AG04450 (cell line): Measurements from ENCODE around the gene ETFA. TPM values are rescaled to one million over a fixed set of nuclear protein-coding genes. Genes with fewer than 3 reads are reported as not detected.

ENCODE experiments used
- CTCF ChIA-PET: fragments of 300-600, 350-600 bp; formaldehyde crosslinking; extraction: SDS; loops from one replicate; lab custom pipeline; 2022; ENCODE audit warnings: antibody characterized with exemption, inconsistent platforms; lab: Charles Lee
- POLR2A ChIA-PET: fragments of 350-600 bp; formaldehyde crosslinking; extraction: SDS; loops from one replicate; lab custom pipeline; 2021; ENCODE audit warnings: antibody characterized with exemption, inconsistent platforms; lab: Yijun Ruan, JAX
- DNase-seq: peaks from one replicate; pipeline ENCODE4 v3.0.0-alpha.2; 2011; ENCODE audit warnings: low read depth, low spot score
- H3K27ac ChIP-seq: one replicate; pipeline ENCODE4 v1.5.1; 2012; ENCODE audit warnings: low read depth, low read length, control low read depth
- H3K27me3 ChIP-seq: one replicate; pipeline ENCODE4 v1.6.0; 2012; ENCODE audit warnings: low read length; ENCODE audit not compliant: control insufficient read depth, insufficient read depth
- H3K4me3 ChIP-seq: 2 replicates; pipeline ENCODE4 v1.5.1; 2011; ENCODE audit warnings: mild to moderate bottlenecking, low read depth, low read length, control low read depth
- H3K9me3 ChIP-seq: 2 replicates; pipeline ENCODE4 v1.5.1; 2012; ENCODE audit warnings: low read length; ENCODE audit not compliant: control insufficient read depth, insufficient read depth
- polyA plus RNA-seq: library from polyadenylated mRNA; depleted of rRNA; stranded (reverse); fragments of >200 nt; gene quantifications from 2 replicates; pipeline ENCODE4 v1.2.3, GENCODE V29; 2011
- TF ChIP-seq, protein P1 (sequence below): IDR thresholded peaks from 2 replicates; pipeline ENCODE4 v1.5.1; 2011; ENCODE audit warnings: low read depth, low read length, control low read depth, inconsistent platforms

Gene ETFA
- polyA plus RNA-seq, 1 experiment: 208 TPM

DNA sequence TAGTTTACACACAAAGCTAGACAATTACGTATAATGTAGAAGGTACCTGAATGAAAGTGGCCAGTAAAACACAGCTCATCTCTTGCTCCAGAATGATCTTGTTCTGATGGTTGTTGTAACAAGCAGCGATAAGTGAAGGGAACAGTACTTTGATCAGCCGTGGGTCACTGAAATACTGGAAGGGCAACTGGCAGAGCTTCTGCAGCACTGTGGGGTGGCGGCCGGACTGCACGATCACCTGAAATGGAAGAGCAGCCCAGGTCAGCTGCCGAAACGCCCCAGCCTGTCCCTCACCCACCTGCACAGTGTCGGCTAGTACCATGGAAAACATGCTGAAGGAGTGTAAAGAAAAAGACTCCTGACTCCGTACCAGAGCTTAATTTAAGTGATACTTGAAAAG, 42.6 kb upstream of the ETFA start:
- ChIA-PET CTCF (no interaction called here), POLR2A (no interaction called here)
- TF ChIP-seq, protein P1, sequence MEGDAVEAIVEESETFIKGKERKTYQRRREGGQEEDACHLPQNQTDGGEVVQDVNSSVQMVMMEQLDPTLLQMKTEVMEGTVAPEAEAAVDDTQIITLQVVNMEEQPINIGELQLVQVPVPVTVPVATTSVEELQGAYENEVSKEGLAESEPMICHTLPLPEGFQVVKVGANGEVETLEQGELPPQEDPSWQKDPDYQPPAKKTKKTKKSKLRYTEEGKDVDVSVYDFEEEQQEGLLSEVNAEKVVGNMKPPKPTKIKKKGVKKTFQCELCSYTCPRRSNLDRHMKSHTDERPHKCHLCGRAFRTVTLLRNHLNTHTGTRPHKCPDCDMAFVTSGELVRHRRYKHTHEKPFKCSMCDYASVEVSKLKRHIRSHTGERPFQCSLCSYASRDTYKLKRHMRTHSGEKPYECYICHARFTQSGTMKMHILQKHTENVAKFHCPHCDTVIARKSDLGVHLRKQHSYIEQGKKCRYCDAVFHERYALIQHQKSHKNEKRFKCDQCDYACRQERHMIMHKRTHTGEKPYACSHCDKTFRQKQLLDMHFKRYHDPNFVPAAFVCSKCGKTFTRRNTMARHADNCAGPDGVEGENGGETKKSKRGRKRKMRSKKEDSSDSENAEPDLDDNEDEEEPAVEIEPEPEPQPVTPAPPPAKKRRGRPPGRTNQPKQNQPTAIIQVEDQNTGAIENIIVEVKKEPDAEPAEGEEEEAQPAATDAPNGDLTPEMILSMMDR: no peak
- no peak for DNase-seq
- H3K4me3 ChIP-seq: no peak overlapping the region
- H3K27ac ChIP-seq: no peak overlapping the region
- H3K27me3 ChIP-seq: no peaks in the 10 kb centered on the region
- no peaks in the 10 kb centered on the region for H3K9me3 ChIP-seq

DNA sequence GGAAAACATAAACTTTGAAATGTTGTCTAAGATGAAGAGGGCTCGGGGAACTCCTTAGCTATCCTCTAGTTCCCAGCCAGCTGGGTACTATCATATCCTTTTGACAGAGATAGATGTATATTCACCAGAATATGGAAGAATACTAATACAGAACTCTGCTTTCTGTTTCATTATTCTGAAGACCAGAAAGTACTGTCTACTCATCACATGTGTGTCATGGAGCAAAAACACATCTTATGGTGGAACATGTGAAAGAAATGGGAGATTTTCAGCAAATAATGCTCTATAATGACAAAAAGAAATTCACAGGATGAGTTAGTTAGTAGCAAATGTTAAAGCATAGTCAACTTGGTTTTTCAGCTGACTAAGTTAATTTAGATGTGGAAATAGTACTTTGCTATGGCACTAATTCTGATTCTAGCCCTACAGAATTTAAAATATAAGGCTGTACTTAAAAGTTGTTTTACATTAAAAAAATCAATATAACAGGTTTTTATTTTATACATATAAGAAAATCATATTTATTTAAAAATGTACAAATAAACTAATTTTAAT, 41.8 kb upstream of the ETFA start:
- POLR2A ChIA-PET: no interaction called here
- CTCF ChIA-PET: no interaction called here
- Histone ChIP-seq H3K27me3 (no peaks in the 10 kb centered on the region), H3K9me3 (no peaks in the 10 kb centered on the region), H3K4me3 (no peak overlapping the region), H3K27ac (no peak overlapping the region)
- DNase-seq: no peak
- TF ChIP-seq, protein P1: no peak

DNA sequence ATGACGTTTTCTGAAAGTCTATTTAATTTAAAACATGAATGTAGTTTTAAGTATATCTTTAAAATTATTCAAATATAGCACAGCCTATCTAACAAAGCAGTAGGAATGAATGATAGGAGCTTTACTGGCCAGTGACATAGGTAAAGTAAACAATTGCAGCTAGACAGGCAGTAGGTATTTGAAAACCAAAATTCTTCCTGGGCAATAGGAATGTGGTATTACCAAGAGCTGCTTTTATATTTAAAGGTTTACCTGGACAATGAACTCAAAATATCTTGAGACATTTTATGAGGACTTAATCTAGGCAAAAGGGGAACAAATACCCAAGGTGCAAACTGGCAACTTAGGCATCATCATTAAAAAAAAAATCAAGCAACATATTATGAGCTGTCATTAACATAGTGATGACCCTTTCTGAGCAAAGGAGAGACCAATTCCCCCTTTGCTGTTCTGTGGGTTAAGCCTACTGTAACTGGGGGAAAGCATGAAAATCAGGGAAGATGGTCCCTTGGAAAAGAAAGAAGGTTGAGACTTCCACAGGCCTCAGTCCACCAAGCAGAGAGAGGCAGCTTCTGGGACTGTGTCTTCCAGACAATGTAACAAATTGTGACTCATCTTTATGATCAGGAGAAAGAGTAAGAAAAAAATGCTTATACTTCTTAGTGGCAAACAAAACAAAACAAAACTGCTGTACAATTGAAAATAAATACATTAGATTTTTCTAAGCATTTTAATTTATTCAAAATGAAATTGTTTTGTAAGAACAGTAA, 38.2 kb upstream of the ETFA start:
- Histone ChIP-seq H3K9me3 (no peaks in the 10 kb centered on the region; the same call in 1 of the 2 replicates), H3K27ac (no peak overlapping the region), H3K27me3 (peaks cover 17% of the 10 kb centered on the region), H3K4me3 (no peak overlapping the region)
- ChIA-PET POLR2A (interaction anchor here (0.6 kb wide), 1 partner anchor 171 kb away, joined by 5 read pairs; no protein-coding TSS in a partner anchor), CTCF (interaction anchor here (0.8 kb wide), 1 partner anchor 9 kb away, joined by 3 read pairs; no protein-coding TSS in a partner anchor)
- DNase-seq: no peak
- TF ChIP-seq, protein P1: no peak

DNA sequence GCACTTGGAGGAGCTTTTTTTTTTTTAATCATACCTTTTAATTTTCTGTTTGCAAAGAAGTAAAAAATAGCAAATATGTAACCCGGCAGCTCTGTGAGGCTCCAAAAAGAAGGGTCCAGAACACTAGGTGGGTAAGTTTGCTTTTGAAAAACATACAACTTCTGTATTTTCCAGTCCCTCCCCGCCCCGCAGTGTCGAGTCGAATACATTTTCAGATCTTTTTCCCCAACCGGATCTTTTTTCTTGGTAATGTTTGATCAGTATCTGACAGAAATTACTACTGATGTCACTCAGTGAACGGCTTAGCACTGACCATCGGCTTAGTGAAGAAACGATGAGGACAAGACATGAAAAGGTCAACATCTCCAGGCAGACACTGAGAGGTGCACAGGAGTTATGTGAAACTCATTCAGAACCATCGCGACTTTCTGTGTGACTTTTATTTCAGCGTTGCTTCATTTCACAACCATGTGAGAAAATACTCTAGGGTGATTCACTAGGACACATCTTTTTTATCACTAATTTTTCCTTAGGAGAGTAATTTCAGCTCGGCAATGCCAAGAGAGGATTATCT, 36.3 kb upstream of the ETFA start:
- DNase-seq: no peak
- no peak overlapping the region for H3K27ac ChIP-seq
- CTCF ChIA-PET: interaction anchor here (0.6 to 1.8 kb wide), 3 partner anchors 17 to 518 kb away, joined by 3 to 4 read pairs (median 3); no protein-coding TSS in a partner anchor
- TF ChIP-seq, protein P1: no peak
- H3K27me3 ChIP-seq: peaks cover 31% of the 10 kb centered on the region
- POLR2A ChIA-PET: interaction anchor here (1.5 kb wide), 1 partner anchor 11 kb away, joined by 10 read pairs; the partner anchor contains the start of gene ISL2
- no peaks in the 10 kb centered on the region; the same call in 1 of the 2 replicates for H3K9me3 ChIP-seq
- no peak overlapping the region for H3K4me3 ChIP-seq
